Keratinocyte (primary cell): ENCODE data around the gene CST4. TPM values are rescaled to one million over a fixed set of nuclear protein-coding genes. Genes with fewer than 3 reads are reported as not detected.

Experiments
- DNase-seq: peaks from one replicate; pipeline ENCODE4 v3.0.0-alpha.2; 2011; ENCODE audit warnings: low read depth, missing footprints, low spot score
- FAIRE-seq: peaks from 2 replicates; lab custom pipeline; 2011; peaks lifted over from hg19 to GRCh38; lab: Jason Lieb, UNC
- H2AFZ ChIP-seq: 2 replicates; pipeline ENCODE4 v1.6.0; 2012; ENCODE audit warnings: low read length, control low read depth, inconsistent platforms; ENCODE audit not compliant: control insufficient read depth
- H3K27ac ChIP-seq: 2 replicates; pipeline ENCODE4 v1.5.1; 2011; ENCODE audit warnings: low read length; ENCODE audit not compliant: control insufficient read depth, insufficient read depth
- H3K27me3 ChIP-seq: 3 replicates; pipeline ENCODE4 v1.6.0; 2011; ENCODE audit warnings: low read length; ENCODE audit not compliant: control insufficient read depth, insufficient read depth; ENCODE audit errors: extremely low read depth
- H3K36me3 ChIP-seq, 2 experiments: 2 replicates in 1 of 2; 3 replicates in 1 of 2; pipeline ENCODE4 v1.5.1; 2011; ENCODE audit warnings: low read length in 2 of 2, mild to moderate bottlenecking in 1 of 2; ENCODE audit not compliant: control insufficient read depth in 2 of 2, insufficient read depth in 2 of 2; ENCODE audit errors: extremely low read depth in 1 of 2
- H3K4me1 ChIP-seq: 3 replicates; pipeline ENCODE4 v1.5.1; 2011; ENCODE audit warnings: low read length; ENCODE audit not compliant: control insufficient read depth, insufficient read depth; ENCODE audit errors: extremely low read depth
- H3K4me2 ChIP-seq: 3 replicates; pipeline ENCODE4 v1.6.0; 2011; ENCODE audit warnings: low read depth, low read length; ENCODE audit not compliant: control insufficient read depth, insufficient read depth; ENCODE audit errors: extremely low read depth
- H3K4me3 ChIP-seq, 3 experiments: fragments of 200-600 bp in 1 of 3; sonication (generic) in 1 of 3; 2 replicates in 2 of 3; 3 replicates in 1 of 3; pipeline ENCODE4 v1.5.1; 2011 to 2016; ENCODE audit warnings: low read length in 3 of 3, mild to moderate bottlenecking in 3 of 3, control low read depth in 2 of 3, inconsistent platforms in 1 of 3, low read depth in 1 of 3, mixed read lengths in 1 of 3, mixed run types in 1 of 3, moderate library complexity in 1 of 3; ENCODE audit not compliant: control insufficient read depth in 2 of 3, insufficient read depth in 2 of 3; ENCODE audit errors: extremely low read depth in 1 of 3
- H3K79me2 ChIP-seq: 2 replicates; pipeline ENCODE4 v1.6.0; 2012; ENCODE audit warnings: low read length; ENCODE audit not compliant: control insufficient read depth, insufficient read depth
- H3K9ac ChIP-seq: 3 replicates; pipeline ENCODE4 v1.6.0; 2011; ENCODE audit warnings: low read length; ENCODE audit not compliant: control insufficient read depth, insufficient read depth; ENCODE audit errors: extremely low read depth
- H3K9me1 ChIP-seq: 3 replicates; pipeline ENCODE4 v1.6.0; 2011; ENCODE audit warnings: low read length; ENCODE audit not compliant: control insufficient read depth, insufficient read depth; ENCODE audit errors: extremely low read depth
- H3K9me3 ChIP-seq: 2 replicates; pipeline ENCODE4 v1.5.1; 2012; ENCODE audit warnings: low read depth, low read length; ENCODE audit not compliant: control insufficient read depth
- H4K20me1 ChIP-seq: 3 replicates; pipeline ENCODE4 v1.6.0; 2011; ENCODE audit warnings: low read length; ENCODE audit not compliant: control insufficient read depth, insufficient read depth; ENCODE audit errors: extremely low read depth
- CTCF ChIP-seq, 3 experiments: IDR thresholded peaks in 1 of 3; conservative IDR thresholded peaks in 1 of 3; optimal IDR thresholded peaks in 1 of 3; 2 replicates in 2 of 3; 3 replicates in 1 of 3; pipeline versions ENCODE3 to v1.5.1; 2011; ENCODE audit warnings: low read length in 3 of 3, mild to moderate bottlenecking in 3 of 3, moderate library complexity in 2 of 3, control low read depth in 1 of 3, inconsistent platforms in 1 of 3; ENCODE audit not compliant: insufficient read depth in 2 of 3; ENCODE audit errors: extremely low read depth in 1 of 3
- EZH2 ChIP-seq: IDR thresholded peaks from one replicate; pipeline ENCODE4 v1.6.1; 2012; ENCODE audit warnings: inconsistent platforms, mild to moderate bottlenecking, low read length, moderate library complexity
- dilution Hi-C: fragments of 300-500 bp; cut with MboI; formaldehyde crosslinking; loops from one replicate; pipeline ENCODE4 v1.7.0; 2020; ENCODE audit warnings: low sequenced_read_pairs; ENCODE audit not compliant: extremely low pct_ligation_motif_present
- polyA plus RNA-seq, 5 experiments: library from polyadenylated mRNA; depleted of rRNA in 3 of 5; stranded (reverse) in 3 of 5; stranded (forward) in 1 of 5; unstranded in 1 of 5; fragments of >200 nt; gene quantifications; 1 replicate in 1 of 5; 2 replicates in 3 of 5; 3 replicates in 1 of 5; pipeline versions ENCODE4 v1.2.1 to v1.2.3, GENCODE V29; 2011 to 2012; ENCODE audit warnings: missing spikeins in 2 of 5, low read depth in 1 of 5, low replicate concordance in 1 of 5

CST4 gene
- polyA plus RNA-seq, 1 donor (not counting 4 experiments of a cell fraction or from before 2014, with no cell fraction given) = not detected

GRCh38 chr20:23649830-23650417, 38.9 kb downstream of the CST4 start:
- no peaks in the 10 kb centered on the region for H3K79me2 ChIP-seq
- no peak overlapping the region for H3K4me2 ChIP-seq
- no peaks in the 10 kb centered on the region for H4K20me1 ChIP-seq
- no peak overlapping the region for H2AFZ ChIP-seq
- dilution Hi-C loops = no loop called here
- no peak for DNase-seq
- no peaks in the 10 kb centered on the region for H3K36me3 ChIP-seq
- no peak overlapping the region for H3K9ac ChIP-seq
- TF ChIP-seq EZH2 (no peak), CTCF (optimal IDR thresholded peaks at IDR 0.05 in 1 of 3, IDR thresholded peaks at IDR 0.05 in 1 of 3, conservative IDR thresholded peaks at IDR 0.05 in 1 of 3; ENCODE audit: extremely low read depth in 1 of 3, insufficient read depth in 2 of 3, low read length in 3 of 3) (no peak)
- no peak for FAIRE-seq
- no peak overlapping the region for H3K4me3 ChIP-seq
- H3K9me1 ChIP-seq = no peaks in the 10 kb centered on the region
- no peak overlapping the region for H3K27ac ChIP-seq
- no peaks in the 10 kb centered on the region for H3K9me3 ChIP-seq
- peaks cover 8% of the 10 kb centered on the region for H3K4me1 ChIP-seq
- no peaks in the 10 kb centered on the region for H3K27me3 ChIP-seq

DNA sequence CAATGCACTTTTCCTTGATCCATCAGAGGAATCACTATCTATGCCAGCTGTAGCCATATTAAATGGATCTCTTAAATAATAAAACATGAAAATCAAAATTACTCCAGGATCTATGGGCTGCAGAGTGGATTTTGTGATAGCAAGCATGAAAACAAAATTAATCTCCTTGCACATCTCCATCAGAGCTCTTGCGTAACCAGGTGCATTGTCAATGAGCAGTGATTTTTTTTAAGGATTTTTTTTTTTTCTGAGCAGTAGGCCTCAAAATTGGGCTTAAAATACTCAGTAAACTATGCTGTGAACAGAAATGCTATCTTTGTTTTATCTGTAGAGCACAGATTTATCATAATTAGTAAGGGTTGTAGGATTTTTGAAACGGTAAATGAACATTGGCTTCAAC, 39.6 kb downstream of the CST4 start:
- Histone ChIP-seq H2AFZ (no peak overlapping the region), H3K9ac (no peak overlapping the region), H3K9me3 (no peaks in the 10 kb centered on the region), H4K20me1 (no peaks in the 10 kb centered on the region), H3K9me1 (no peaks in the 10 kb centered on the region), H3K27ac (no peak overlapping the region), H3K4me3 (no peak overlapping the region), H3K36me3 (no peaks in the 10 kb centered on the region), H3K27me3 (no peaks in the 10 kb centered on the region), H3K4me1 (peaks cover 8% of the 10 kb centered on the region), H3K4me2 (no peak overlapping the region), H3K79me2 (no peaks in the 10 kb centered on the region)
- FAIRE-seq = no peak
- dilution Hi-C loops = no loop called here
- DNase-seq = no peak
- no peak for TF ChIP-seq CTCF (optimal IDR thresholded peaks at IDR 0.05 in 1 of 3, IDR thresholded peaks at IDR 0.05 in 1 of 3, conservative IDR thresholded peaks at IDR 0.05 in 1 of 3; ENCODE audit: extremely low read depth in 1 of 3, insufficient read depth in 2 of 3, low read length in 3 of 3)
- TF ChIP-seq EZH2 = no peak
